DND-41 (cell line): ENCODE results near the gene CHD8.

Experiments used
- CTCF ChIP-seq: IDR thresholded peaks from 2 replicates; pipeline ENCODE4 v1.5.1; 2012; ENCODE audit warnings: borderline replicate concordance, low read length, moderate library complexity, mild to moderate bottlenecking; ENCODE audit not compliant: poor library complexity, severe bottlenecking; ENCODE audit errors: extremely low read depth
- EZH2 ChIP-seq: IDR thresholded peaks from 3 replicates; pipeline ENCODE4 v1.6.1; 2012; ENCODE audit warnings: borderline replicate concordance, low read depth, mild to moderate bottlenecking, moderate library complexity, low read length, inconsistent platforms; ENCODE audit not compliant: severe bottlenecking

- no peak for TF ChIP-seq CTCF
- no peak for TF ChIP-seq EZH2
Measured at GRCh38 chr14:21419528-21419927, 36.4 kb downstream of the CHD8 start.
